M059J (cell line): Measurements from ENCODE around the gene RTL1. TPM values are rescaled to one million over a fixed set of nuclear protein-coding genes. Genes with fewer than 3 reads are reported as not detected.

Experiments
- DNase-seq: peaks from one replicate; pipeline ENCODE4 v3.0.0-alpha.2; 2012; ENCODE audit warnings: low read depth
- total RNA-seq: library from RNA; depleted of rRNA; stranded (reverse); fragments of >200 nt; shearing (Covaris generic); gene quantifications from 2 replicates; pipeline ENCODE4 v1.2.3, GENCODE V29; 2014; rRNA removed

The RTL1 gene
- total RNA-seq, 1 experiment from 2014 or later, result 0.02 TPM

- DNase-seq, result no peak
Observed at GRCh38 chr14:100834794-100835547, 68.6 kb downstream of the RTL1 start.

GRCh38 chr14:100834082-100834793 is 69.3 kb downstream of the RTL1 start:
- no peak for DNase-seq

GRCh38 chr14:100832311-100832960 is 71.1 kb downstream of the RTL1 start:
- no peak for DNase-seq

GRCh38 chr14:100830681-100831080 is 72.8 kb downstream of the RTL1 start:
- DNase-seq, result no peak

Other genes with a start within 250 kb of the RTL1 start
- not detected in 2 replicates for gene DLK1, start 176.8 kb downstream of the RTL1 start, total RNA-seq
- 16.3 and 21.9 TPM in 2 replicates for gene MEG3, start 77.6 kb downstream of the RTL1 start, total RNA-seq